Measurements from ENCODE around the gene DYNLT2B. TPM values are rescaled to one million over a fixed set of nuclear protein-coding genes. Genes with fewer than 3 reads are reported as not detected.

The DYNLT2B gene
- total RNA-seq, 1 donor from 2014 or later, result 29.9 TPM

- H3K4me1 Mint-ChIP-seq, result no peaks in the 10 kb centered on the region
- no peaks in the 10 kb centered on the region for H3K4me1 ChIP-seq
- peaks cover 4% of the 10 kb centered on the region for H3K36me3 Mint-ChIP-seq
- H2AFZ ChIP-seq (replicated peaks), result no peak overlapping the region
- no peak overlapping the region for H3K27ac ChIP-seq
- TF ChIP-seq, protein P1, sequence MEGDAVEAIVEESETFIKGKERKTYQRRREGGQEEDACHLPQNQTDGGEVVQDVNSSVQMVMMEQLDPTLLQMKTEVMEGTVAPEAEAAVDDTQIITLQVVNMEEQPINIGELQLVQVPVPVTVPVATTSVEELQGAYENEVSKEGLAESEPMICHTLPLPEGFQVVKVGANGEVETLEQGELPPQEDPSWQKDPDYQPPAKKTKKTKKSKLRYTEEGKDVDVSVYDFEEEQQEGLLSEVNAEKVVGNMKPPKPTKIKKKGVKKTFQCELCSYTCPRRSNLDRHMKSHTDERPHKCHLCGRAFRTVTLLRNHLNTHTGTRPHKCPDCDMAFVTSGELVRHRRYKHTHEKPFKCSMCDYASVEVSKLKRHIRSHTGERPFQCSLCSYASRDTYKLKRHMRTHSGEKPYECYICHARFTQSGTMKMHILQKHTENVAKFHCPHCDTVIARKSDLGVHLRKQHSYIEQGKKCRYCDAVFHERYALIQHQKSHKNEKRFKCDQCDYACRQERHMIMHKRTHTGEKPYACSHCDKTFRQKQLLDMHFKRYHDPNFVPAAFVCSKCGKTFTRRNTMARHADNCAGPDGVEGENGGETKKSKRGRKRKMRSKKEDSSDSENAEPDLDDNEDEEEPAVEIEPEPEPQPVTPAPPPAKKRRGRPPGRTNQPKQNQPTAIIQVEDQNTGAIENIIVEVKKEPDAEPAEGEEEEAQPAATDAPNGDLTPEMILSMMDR (IDR thresholded peaks at IDR 0.05), result no peak
- TF ChIP-seq EZH2 (IDR thresholded peaks at IDR 0.05), result no peak
- H3K4me2 ChIP-seq, result no peak overlapping the region
- no peaks in the 10 kb centered on the region for H3K9me3 ChIP-seq (ENCODE audit: low read depth)
- no peaks in the 10 kb centered on the region for H3K36me3 ChIP-seq
- H3K27ac Mint-ChIP-seq, result no peak overlapping the region
- no peaks in the 10 kb centered on the region for H3K27me3 ChIP-seq
- no peak for DNase-seq (ENCODE audit: low spot score)
- no peak overlapping the region for H3K4me3 ChIP-seq
- H3K27me3 Mint-ChIP-seq (ENCODE audit: insufficient read depth, low read depth), result no peaks in the 10 kb centered on the region
- no peak overlapping the region for H3K9ac ChIP-seq
- peaks cover 9% of the 10 kb centered on the region for H3F3A ChIP-seq (ENCODE audit: low read depth)
- peaks cover 3% of the 10 kb centered on the region for H3K9me3 Mint-ChIP-seq
- no peaks in the 10 kb centered on the region for H3K79me2 ChIP-seq (ENCODE audit: low read depth)
- H4K20me1 ChIP-seq (ENCODE audit: low read depth), result no peaks in the 10 kb centered on the region
- no peak overlapping the region for H3K4me3 Mint-ChIP-seq
These were observed 22.4 kb upstream of the DYNLT2B start for GRCh38 chr3:196340466-196340865.

- Mint-ChIP-seq H3K27ac (no peak overlapping the region), H3K27me3 (ENCODE audit: insufficient read depth, low read depth) (no peaks in the 10 kb centered on the region), H3K4me1 (no peaks in the 10 kb centered on the region), H3K9me3 (peaks cover 3% of the 10 kb centered on the region), H3K4me3 (no peak overlapping the region), H3K36me3 (peaks cover 2% of the 10 kb centered on the region)
- Histone ChIP-seq H3F3A (ENCODE audit: low read depth) (peaks cover 2% of the 10 kb centered on the region), H4K20me1 (ENCODE audit: low read depth) (no peaks in the 10 kb centered on the region), H3K79me2 (ENCODE audit: low read depth) (no peaks in the 10 kb centered on the region), H3K4me3 (no peak overlapping the region), H3K4me1 (no peaks in the 10 kb centered on the region), H3K4me2 (no peak overlapping the region), H3K36me3 (no peaks in the 10 kb centered on the region), H3K9me3 (ENCODE audit: low read depth) (no peaks in the 10 kb centered on the region), H3K27me3 (no peaks in the 10 kb centered on the region), H2AFZ (replicated peaks) (no peak overlapping the region), H3K27ac (no peak overlapping the region), H3K9ac (no peak overlapping the region)
- TF ChIP-seq EZH2 (IDR thresholded peaks at IDR 0.05) (no peak), EZH2phosphoT487 (IDR thresholded peaks at IDR 0.05) (no peak)
- TF ChIP-seq, protein P1 (IDR thresholded peaks at IDR 0.05), result no peak
- DNase-seq (ENCODE audit: low spot score), result no peak
These were observed 21.6 kb upstream of the DYNLT2B start for GRCh38 chr3:196339493-196340254.

DNA sequence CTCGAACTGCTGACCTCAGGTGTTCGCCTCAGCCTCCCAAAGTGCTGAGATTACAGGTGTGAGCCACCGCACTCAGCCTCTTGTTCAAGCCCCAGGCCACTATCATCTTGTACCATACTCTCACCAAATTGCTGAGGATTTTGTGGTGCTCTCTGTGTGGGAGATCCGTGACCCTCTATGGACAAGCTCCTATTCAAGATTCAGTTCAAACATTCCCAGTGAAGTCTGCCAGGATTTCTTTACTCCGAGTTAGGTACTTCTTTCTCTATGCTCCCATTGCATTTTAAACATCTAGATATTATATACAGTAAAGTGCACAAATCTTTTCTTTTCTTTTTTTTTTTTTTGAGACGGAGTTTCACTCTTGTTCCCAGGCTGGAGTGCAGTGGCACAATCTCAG lies 21.0 kb upstream of the DYNLT2B start:
- no peaks in the 10 kb centered on the region for H3K4me1 ChIP-seq
- Mint-ChIP-seq H3K9me3 (peaks cover 3% of the 10 kb centered on the region), H3K4me3 (no peak overlapping the region), H3K27ac (no peak overlapping the region), H3K4me1 (no peaks in the 10 kb centered on the region), H3K27me3 (ENCODE audit: insufficient read depth, low read depth) (no peaks in the 10 kb centered on the region), H3K36me3 (no peaks in the 10 kb centered on the region)
- H3K36me3 ChIP-seq, result no peaks in the 10 kb centered on the region
- H2AFZ ChIP-seq (replicated peaks), result no peak overlapping the region
- H3K79me2 ChIP-seq (ENCODE audit: low read depth), result no peaks in the 10 kb centered on the region
- H3F3A ChIP-seq (ENCODE audit: low read depth), result no peaks in the 10 kb centered on the region
- no peak overlapping the region for H3K27ac ChIP-seq
- H4K20me1 ChIP-seq (ENCODE audit: low read depth), result no peaks in the 10 kb centered on the region
- no peaks in the 10 kb centered on the region for H3K9me3 ChIP-seq (ENCODE audit: low read depth)
- no peak overlapping the region for H3K4me2 ChIP-seq
- H3K4me3 ChIP-seq, result no peak overlapping the region
- TF ChIP-seq EZH2phosphoT487 (IDR thresholded peaks at IDR 0.05) (no peak), EZH2 (IDR thresholded peaks at IDR 0.05) (no peak)
- TF ChIP-seq, protein P1 (IDR thresholded peaks at IDR 0.05), result no peak
- H3K9ac ChIP-seq, result no peak overlapping the region
- no peak for DNase-seq (ENCODE audit: low spot score)
- no peaks in the 10 kb centered on the region for H3K27me3 ChIP-seq

Measured in neural progenitor cell (in vitro differentiated cells).